DMS153 treated with DMSO at 0.1 percent for 48 hours (cell line): ENCODE measurements around the gene GPRIN3.
"Not testable (repeated sequence)": the region's sequence is repeated elsewhere in the genome, so short reads cannot be mapped to it uniquely, and the experiment has no call there.

Experiments
- DNase-seq: peaks from one replicate; lab custom pipeline; 2025; ENCODE audit not compliant: unreplicated experiment; lab: John Stamatoyannopoulos, UW

The GPRIN3 gene

DNA sequence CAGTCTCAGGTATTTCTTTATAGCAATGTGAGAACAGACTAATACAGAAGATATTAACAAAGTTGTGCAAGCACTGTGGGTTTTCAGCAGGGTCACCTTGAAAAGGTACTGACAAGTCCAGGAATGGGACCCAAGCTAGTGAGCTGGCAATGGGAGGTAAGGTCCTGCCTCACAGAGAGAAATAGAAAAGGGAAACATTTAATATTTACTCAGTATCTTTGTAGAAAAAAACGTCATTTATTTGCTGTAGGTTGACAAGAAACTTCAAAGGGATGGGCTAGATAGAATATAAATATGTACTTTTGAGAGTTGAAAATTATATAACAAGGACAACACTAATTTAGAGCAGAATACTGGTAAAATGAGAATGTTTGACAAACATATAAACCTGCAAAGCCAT lies 89.0 kb downstream of the GPRIN3 start:
- DNase-seq, result no peak

GRCh38 chr4:89217604-89218003 lies 90.0 kb downstream of the GPRIN3 start:
- no peak for DNase-seq

- DNase-seq, result no peak
Measured at GRCh38 chr4:89216866-89217265, 90.7 kb downstream of the GPRIN3 start.

DNA sequence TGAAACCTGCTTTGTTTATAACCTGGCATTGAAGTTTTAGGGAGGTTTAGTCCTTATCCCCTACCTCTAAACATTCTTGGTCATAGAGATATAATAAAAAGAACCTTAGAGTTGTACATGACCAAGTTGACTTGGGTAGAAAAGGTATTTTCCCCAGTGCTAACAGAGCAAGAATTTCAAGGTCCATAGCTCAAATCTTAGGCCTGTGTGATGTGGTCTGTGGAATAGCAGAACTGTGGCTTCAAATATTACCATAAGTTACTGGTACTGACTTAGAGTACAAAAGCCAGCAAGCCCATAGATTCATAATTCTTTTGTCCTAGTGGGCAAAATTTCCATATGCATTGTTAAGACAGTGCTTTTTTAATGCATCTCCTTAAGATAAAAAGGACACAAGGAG lies 91.2 kb downstream of the GPRIN3 start:
- no peak for DNase-seq

DNA sequence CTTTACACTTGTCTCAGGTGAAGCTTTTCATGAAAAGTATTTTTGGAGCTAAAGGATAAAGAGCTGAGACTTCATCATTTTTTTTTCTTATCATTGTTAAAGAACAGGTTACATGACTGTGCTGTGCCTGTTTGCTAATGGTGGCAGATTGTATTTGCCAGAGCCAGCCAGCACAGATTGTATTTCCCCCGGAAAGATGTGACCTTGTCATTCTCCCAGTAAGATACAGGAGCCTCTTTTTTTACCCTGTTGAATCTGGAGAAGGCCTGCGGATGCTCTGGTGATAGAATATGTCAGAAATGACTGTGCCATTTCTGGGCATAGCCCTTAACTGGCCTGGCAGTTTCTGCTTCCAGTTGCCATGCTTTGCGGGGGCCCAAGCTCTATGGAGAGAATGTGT lies 91.9 kb downstream of the GPRIN3 start:
- no peak for DNase-seq

GRCh38 chr4:89214308-89214707 lies 93.3 kb downstream of the GPRIN3 start:
- no peak for DNase-seq

DNA sequence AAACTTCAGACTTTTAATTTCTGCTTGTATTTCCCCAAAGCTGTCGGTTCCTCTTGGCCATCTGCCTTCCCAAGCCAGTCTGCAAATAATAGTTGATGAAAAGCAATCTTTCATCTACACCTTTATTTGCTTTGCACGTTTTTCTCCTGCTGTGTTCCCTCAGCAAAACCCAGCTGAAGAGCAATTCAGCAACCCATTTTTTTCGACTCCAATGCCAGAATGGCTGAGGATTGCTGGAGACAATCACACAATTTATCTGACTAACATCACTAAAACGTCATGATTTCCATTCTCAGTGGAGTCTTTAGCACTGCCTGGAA lies 94.3 kb downstream of the GPRIN3 start:
- DNase-seq, result no peak

DNA sequence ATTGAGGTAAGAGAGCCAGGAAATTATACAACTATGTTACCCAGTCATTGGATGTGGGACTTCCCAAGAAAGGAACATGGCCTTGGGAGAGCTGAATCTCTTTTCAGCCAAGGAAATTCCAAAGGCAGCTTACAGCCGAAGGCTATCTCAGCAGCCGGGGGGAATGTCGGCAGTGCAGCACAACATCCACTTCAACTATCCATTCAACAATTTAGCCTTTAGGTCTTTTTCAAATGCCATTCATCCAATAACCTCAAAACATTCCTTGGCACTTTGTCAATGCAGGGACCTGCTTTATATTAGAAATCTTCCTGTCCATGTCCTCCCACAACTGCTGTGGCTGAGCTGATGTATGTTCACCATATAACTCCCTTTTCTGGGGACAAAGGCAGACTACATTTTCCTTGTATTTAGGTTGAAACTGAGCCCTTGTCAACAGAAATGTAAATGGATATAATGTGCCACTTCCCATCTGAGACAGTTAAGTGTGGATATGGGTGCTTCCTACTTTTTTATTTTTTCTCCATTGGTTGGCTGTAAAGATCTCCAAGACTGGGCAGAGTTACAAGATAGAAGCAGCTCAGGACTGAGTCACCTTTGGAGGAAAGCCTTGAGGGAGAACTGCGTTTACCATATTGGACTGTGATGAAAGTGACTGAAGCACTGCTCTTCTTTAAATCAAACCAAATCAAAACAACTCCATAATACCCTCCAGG lies 94.8 kb downstream of the GPRIN3 start:
- DNase-seq, result no peak

DNA sequence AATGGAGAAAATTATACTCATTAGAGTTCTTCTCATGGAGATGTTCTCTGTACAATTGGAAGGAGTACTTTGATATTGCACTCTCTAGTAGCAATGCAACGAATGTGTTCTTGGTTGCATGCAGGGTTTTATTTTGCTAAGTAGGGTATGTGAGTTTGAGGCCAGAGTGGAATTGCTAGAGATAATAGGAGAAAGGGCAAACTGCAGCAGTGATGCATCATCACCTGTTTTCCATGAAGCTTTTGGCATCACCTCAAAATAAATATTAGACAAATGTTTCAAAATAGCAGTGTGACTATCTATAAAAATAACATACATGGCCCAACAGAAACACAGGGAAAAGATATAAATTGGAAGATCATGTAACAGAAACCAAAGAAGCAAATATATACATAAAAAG lies 103.0 kb downstream of the GPRIN3 start:
- DNase-seq, result no peak

DNA sequence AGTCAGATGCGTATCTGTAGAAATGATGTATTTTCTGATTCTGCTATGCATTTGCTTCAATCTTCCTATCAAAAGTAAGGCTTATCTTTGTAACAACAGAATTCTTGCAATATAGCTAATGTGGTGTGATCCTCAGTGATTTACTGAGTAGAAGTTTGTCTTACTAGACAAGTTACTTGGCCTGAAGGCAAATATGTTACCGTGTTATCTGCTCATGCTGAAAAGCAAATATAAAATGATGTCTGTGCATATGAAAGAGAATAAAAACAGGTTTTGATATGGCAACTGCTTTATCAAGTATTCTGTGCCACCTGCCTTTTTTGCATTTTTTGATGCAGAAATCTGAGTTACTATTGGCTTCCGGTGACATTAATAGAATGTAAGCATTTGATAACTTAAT lies 103.7 kb downstream of the GPRIN3 start:
- DNase-seq, result no peak

DNA sequence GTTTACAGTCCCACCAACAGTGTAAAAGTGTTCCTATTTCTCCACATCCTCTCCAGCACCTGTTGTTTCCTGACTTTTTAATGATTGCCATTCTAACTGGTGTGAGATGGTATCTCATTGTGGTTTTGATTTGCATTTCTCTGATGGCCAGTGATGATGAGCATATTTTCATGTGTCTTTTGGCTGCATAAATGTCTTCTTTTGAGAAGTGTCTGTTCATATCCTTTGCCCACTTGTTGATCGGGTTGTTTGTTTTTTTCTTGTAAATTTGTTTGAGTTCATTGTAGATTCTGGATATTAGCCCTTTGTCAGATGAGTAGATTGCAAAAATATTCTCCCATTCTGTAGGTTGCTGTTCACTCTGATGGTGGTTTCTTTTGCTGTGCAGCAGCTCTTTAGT lies 108.2 kb downstream of the GPRIN3 start:
- DNase-seq, result not testable (repeated sequence)

DNA sequence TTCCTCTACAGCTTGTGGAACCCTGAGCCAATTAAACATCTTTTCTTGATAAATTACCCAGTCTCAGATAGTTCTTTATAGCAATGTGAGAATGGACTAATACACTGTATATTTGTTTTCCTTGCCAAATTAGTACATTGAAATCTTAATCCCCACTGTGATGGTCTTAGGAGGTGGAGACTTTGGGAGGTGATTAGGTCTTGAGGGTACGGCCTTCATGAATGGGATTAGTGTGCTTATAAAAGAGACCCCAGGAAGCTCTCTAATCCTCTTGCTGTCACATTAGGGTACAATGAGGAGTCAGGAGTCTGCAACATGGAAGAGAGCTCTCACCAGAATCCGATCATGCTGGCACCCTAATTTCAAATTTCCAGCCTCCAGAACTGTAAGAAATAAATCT lies 109.7 kb downstream of the GPRIN3 start:
- DNase-seq, result no peak

DNA sequence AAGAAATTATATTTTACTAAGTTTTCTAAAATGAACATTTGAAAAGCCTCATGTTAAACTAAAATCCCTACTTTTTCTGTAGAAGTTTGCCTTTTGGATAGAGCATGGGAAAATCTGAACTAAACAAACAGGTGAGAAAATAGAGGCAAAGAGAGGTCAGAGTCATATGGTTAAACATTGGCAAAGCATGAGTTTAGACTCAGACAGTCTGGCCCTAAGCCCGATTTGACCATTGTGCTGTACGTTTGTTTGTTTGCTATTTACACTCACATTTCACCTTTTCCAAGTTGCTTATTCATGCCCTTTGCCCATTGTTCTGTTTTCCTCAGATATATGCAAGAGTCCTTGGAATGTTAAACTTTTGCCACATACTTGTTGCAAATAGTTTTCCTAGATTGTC lies 110.9 kb downstream of the GPRIN3 start:
- no peak for DNase-seq

DNA sequence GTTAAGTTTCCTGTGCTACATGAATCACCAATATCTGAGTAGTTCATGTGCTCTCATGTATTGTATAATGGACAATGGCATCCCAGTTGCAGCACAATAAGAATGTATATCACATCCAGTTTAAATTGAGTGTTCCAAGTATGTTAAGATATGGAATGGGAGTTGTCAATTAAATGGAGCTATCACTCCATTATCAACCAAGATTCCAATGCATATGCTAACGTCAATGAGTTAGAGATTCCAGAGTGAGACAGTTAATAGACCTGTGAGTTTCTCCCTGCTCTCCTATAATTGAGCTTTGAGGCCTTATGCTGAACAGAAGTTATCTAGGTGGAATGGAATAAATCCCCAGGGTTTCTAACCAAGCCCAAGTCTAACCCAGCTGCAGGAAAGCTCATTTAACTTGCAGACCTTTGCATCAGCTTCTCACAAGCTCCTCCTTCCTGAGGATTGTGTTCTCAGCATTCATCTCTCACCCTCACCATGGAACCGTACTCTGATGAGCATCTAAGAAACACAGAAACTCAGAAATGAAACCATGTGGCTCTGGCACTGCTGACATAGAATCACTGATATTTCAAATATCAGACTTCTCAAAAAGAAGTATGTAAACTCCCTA lies 111.4 kb downstream of the GPRIN3 start:
- no peak for DNase-seq

DNA sequence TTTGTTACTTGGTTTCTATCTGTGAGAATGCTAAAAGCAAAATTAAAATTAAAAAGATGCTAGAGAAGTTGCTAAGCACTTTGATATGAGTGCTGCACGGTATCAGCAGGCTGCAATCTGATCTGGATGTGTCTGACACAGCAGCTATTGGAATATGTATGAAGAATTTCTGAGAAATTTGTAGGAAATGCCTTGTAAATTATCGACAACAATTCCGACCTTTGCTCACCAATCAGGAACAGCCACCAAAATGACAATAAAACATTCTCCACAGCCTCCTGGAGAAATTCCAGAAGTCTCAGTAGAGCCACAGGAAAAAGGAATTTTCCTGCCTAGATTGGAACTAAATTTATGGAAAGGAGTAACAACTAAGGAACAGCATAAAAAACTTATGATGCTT lies 113.8 kb downstream of the GPRIN3 start:
- no peak for DNase-seq
